Measurements from ENCODE around the gene GJA9. TPM values are rescaled to one million over a fixed set of nuclear protein-coding genes. Genes with fewer than 3 reads are reported as not detected.

The GJA9 gene
- total and polyA plus RNA-seq, 9 donors = not detected

- 48 to 84% (median 73%) methylated on average over 6 of the region's 6 CpGs for WGBS, 3 donors
- Histone ChIP-seq H3K9me3 (no peaks in the 10 kb centered on the region), H3K27ac (no peak overlapping the region), H3K27me3 (no peaks in the 10 kb centered on the region), H3K36me3 (no peaks in the 10 kb centered on the region), H3K4me1 (ENCODE audit: insufficient read depth) (no peaks in the 10 kb centered on the region), H3K4me3 (no peak overlapping the region)
- no peak for DNase-seq
- TF ChIP-seq POLR2A (IDR thresholded peaks at IDR 0.05) = no peak
- TF ChIP-seq CTCF (IDR thresholded peaks at IDR 0.05) = no peak
- no peak for TF ChIP-seq EP300 (IDR thresholded peaks at IDR 0.05)
- intact Hi-C loops (cut with DNase I) = loop anchor here in 2 of 4 donors (10.0 kb wide), 1 partner anchor 797 kb away; no protein-coding TSS in a partner anchor
Measured at GRCh38 chr1:38831731-38832369, 49.5 kb downstream of the GJA9 start.

- no peaks in the 10 kb centered on the region for H3K36me3 ChIP-seq
- no peak for DNase-seq
- H3K9me3 ChIP-seq = no peaks in the 10 kb centered on the region
- no peaks in the 10 kb centered on the region for H3K27me3 ChIP-seq
- intact Hi-C loops (cut with DNase I) = no loop called here
- TF ChIP-seq CTCF (IDR thresholded peaks at IDR 0.05) (no peak), EP300 (IDR thresholded peaks at IDR 0.05) (no peak), POLR2A (IDR thresholded peaks at IDR 0.05) (no peak)
- no peaks in the 10 kb centered on the region for H3K4me1 ChIP-seq (ENCODE audit: insufficient read depth)
- 0 to 11% (median 4%) methylated on average over 1 of the region's 1 CpG for WGBS, 3 donors
- no peak overlapping the region for H3K4me3 ChIP-seq
- H3K27ac ChIP-seq = no peak overlapping the region
Measured at GRCh38 chr1:38829368-38829767, 52.0 kb downstream of the GJA9 start.

GRCh38 chr1:38827318-38827717 lies 54.1 kb downstream of the GJA9 start:
- no peaks in the 10 kb centered on the region for H3K4me1 ChIP-seq (ENCODE audit: insufficient read depth)
- WGBS, 3 donors = 70 to 81% (median 78%) methylated on average over 2 of the region's 2 CpGs
- H3K9me3 ChIP-seq = no peaks in the 10 kb centered on the region
- no peak overlapping the region for H3K4me3 ChIP-seq
- no peaks in the 10 kb centered on the region for H3K27me3 ChIP-seq
- no peaks in the 10 kb centered on the region for H3K36me3 ChIP-seq
- H3K27ac ChIP-seq = no peak overlapping the region
- no peak for DNase-seq
- intact Hi-C loops (cut with DNase I) = no loop called here
- no peak for TF ChIP-seq CTCF (IDR thresholded peaks at IDR 0.05)
- TF ChIP-seq EP300 (IDR thresholded peaks at IDR 0.05) = no peak
- no peak for TF ChIP-seq POLR2A (IDR thresholded peaks at IDR 0.05)

GRCh38 chr1:38826886-38827285 lies 54.5 kb downstream of the GJA9 start:
- H3K4me3 ChIP-seq = no peak overlapping the region
- H3K27ac ChIP-seq = no peak overlapping the region
- H3K27me3 ChIP-seq = no peaks in the 10 kb centered on the region
- H3K4me1 ChIP-seq (ENCODE audit: insufficient read depth) = no peaks in the 10 kb centered on the region
- DNase-seq = no peak
- H3K36me3 ChIP-seq = no peaks in the 10 kb centered on the region
- intact Hi-C loops (cut with DNase I) = no loop called here
- H3K9me3 ChIP-seq = no peaks in the 10 kb centered on the region
- TF ChIP-seq EP300 (IDR thresholded peaks at IDR 0.05) (no peak), POLR2A (IDR thresholded peaks at IDR 0.05) (no peak), CTCF (IDR thresholded peaks at IDR 0.05) (no peak)
